GM12878 (cell line): ENCODE measurements around the gene C12orf60. TPM values are rescaled to one million over a fixed set of nuclear protein-coding genes. Genes with fewer than 3 reads are reported as not detected.

Source experiments
- DPF2 ChIP-seq: fragments of 450-650 bp; IDR thresholded peaks from 2 replicates; pipeline ENCODE4 v1.6.1; 2017; ENCODE audit warnings: mild to moderate bottlenecking
- E2F4 ChIP-seq: IDR thresholded peaks from 2 replicates; pipeline ENCODE4 v1.6.1; 2012; ENCODE audit warnings: low read depth, low read length, improper control_type of control experiment
- IKZF1 ChIP-seq: fragments of 450-650 bp; conservative IDR thresholded peaks from 2 replicates; pipeline ENCODE4 v1.6.1; 2017; ENCODE audit warnings: antibody characterized with exemption, mild to moderate bottlenecking
- KLF5 ChIP-seq: fragments of 450-650 bp; IDR thresholded peaks from 2 replicates; pipeline ENCODE4 v1.6.1; 2014; ENCODE audit warnings: mild to moderate bottlenecking; ENCODE audit not compliant: partially characterized antibody
- PKNOX1 ChIP-seq: fragments of 450-650 bp; IDR thresholded peaks from 2 replicates; pipeline ENCODE4 v1.6.1; 2016; ENCODE audit warnings: mild to moderate bottlenecking
- SP1 ChIP-seq: IDR thresholded peaks from one replicate; pipeline ENCODE4 v1.6.1; 2011; ENCODE audit warnings: low read depth, low read length
- SREBF2 ChIP-seq: IDR thresholded peaks from 2 replicates; pipeline ENCODE4 v1.6.1; 2012; ENCODE audit warnings: mild to moderate bottlenecking, low read length
- TAF1 ChIP-seq: IDR thresholded peaks from 2 replicates; pipeline ENCODE4 v1.6.1; 2011; ENCODE audit warnings: mild to moderate bottlenecking, low read depth, low read length, borderline replicate concordance
- ZNF687 ChIP-seq: fragments of 450-650 bp; IDR thresholded peaks from 2 replicates; pipeline ENCODE4 v1.6.1; 2017; ENCODE audit warnings: mild to moderate bottlenecking, moderate library complexity
- polyA plus RNA-seq, 11 experiments: library from polyadenylated mRNA; depleted of rRNA in 4 of 11; unstranded in 6 of 11; stranded (reverse) in 5 of 11; fragments of >200 nt; fragmentation: Nextera tagmentation in 4 of 11; fragmentation: Illumina TruSeq in 1 of 11; extraction: Ambion mirVana in 4 of 11; extraction: Trizol in 1 of 11; gene quantifications; 1 replicate in 1 of 11; 2 replicates in 10 of 11; pipeline versions ENCODE4 v1.2.1 to v1.2.3, GENCODE V29; 2011 to 2016; ENCODE audit warnings: inconsistent platforms in 2 of 11, missing spikeins in 2 of 11, low read depth in 1 of 11
- total RNA-seq, 4 experiments: library from RNA; depleted of rRNA in 3 of 4; stranded (reverse); fragments of >200 nt in 3 of 4; fragmentation: Illumina TruSeq in 1 of 4; extraction: Trizol in 1 of 4; gene quantifications; 2 replicates each; pipeline versions ENCODE4 v1.2.1 to v1.2.3, GENCODE V29; 2013 to 2021
- TF ChIP-seq, protein P1 (sequence below): fragments of 450-650 bp; IDR thresholded peaks from 2 replicates; pipeline ENCODE4 v1.6.1; 2018; ENCODE audit warnings: mild to moderate bottlenecking, low read depth, moderate library complexity; ENCODE audit not compliant: partially characterized antibody
- TF ChIP-seq, protein P2 (sequence below): fragments of 450-650 bp; conservative IDR thresholded peaks from 2 replicates; pipeline ENCODE4 v1.6.1; 2017; ENCODE audit warnings: mild to moderate bottlenecking, moderate library complexity

The C12orf60 gene
- total and polyA plus RNA-seq, 10 of the 15 experiments (the other 5 are each of a cell fraction or from before 2014, with no cell fraction given): 1.8 to 7.2 (median 3.2) TPM

- TF ChIP-seq E2F4 (peak; percentile 68; the same call in 1 of the 2 replicates), PKNOX1 (peak; percentile 99), SREBF2 (0 out of 2 replicates have a peak, but pooled peaks have one; percentile 11), TAF1 (peak; percentile 90; the same call in 1 of the 2 replicates), KLF5 (no peak), ZNF687 (0 out of 2 replicates have a peak, but pooled peaks have one; percentile 22), IKZF1 (peak; percentile 38; the same call in 1 of the 2 replicates), DPF2 (0 out of 2 replicates have a peak, but pooled peaks have one; percentile 46), SP1 (peak; percentile 83)
- TF ChIP-seq, protein P1, sequence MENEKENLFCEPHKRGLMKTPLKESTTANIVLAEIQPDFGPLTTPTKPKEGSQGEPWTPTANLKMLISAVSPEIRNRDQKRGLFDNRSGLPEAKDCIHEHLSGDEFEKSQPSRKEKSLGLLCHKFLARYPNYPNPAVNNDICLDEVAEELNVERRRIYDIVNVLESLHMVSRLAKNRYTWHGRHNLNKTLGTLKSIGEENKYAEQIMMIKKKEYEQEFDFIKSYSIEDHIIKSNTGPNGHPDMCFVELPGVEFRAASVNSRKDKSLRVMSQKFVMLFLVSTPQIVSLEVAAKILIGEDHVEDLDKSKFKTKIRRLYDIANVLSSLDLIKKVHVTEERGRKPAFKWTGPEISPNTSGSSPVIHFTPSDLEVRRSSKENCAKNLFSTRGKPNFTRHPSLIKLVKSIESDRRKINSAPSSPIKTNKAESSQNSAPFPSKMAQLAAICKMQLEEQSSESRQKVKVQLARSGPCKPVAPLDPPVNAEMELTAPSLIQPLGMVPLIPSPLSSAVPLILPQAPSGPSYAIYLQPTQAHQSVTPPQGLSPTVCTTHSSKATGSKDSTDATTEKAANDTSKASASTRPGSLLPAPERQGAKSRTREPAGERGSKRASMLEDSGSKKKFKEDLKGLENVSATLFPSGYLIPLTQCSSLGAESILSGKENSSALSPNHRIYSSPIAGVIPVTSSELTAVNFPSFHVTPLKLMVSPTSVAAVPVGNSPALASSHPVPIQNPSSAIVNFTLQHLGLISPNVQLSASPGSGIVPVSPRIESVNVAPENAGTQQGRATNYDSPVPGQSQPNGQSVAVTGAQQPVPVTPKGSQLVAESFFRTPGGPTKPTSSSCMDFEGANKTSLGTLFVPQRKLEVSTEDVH: no peak
- TF ChIP-seq, protein P2, sequence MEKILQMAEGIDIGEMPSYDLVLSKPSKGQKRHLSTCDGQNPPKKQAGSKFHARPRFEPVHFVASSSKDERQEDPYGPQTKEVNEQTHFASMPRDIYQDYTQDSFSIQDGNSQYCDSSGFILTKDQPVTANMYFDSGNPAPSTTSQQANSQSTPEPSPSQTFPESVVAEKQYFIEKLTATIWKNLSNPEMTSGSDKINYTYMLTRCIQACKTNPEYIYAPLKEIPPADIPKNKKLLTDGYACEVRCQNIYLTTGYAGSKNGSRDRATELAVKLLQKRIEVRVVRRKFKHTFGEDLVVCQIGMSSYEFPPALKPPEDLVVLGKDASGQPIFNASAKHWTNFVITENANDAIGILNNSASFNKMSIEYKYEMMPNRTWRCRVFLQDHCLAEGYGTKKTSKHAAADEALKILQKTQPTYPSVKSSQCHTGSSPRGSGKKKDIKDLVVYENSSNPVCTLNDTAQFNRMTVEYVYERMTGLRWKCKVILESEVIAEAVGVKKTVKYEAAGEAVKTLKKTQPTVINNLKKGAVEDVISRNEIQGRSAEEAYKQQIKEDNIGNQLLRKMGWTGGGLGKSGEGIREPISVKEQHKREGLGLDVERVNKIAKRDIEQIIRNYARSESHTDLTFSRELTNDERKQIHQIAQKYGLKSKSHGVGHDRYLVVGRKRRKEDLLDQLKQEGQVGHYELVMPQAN: peak; percentile 88
Measured at GRCh38 chr12:14803011-14803829, at the start of gene C12orf60, which contains the start of gene WBP11 (continued).
